Colonic mucosa (tissue), 4 donors: ENCODE measurements around the gene ZFPM1. TPM values are rescaled to one million over a fixed set of nuclear protein-coding genes. Genes with fewer than 3 reads are reported as not detected.
"Not testable (repeated sequence)": the region's sequence is repeated elsewhere in the genome, so short reads cannot be mapped to it uniquely, and the experiment has no call there.

Experiments
- DNase-seq: peaks from one replicate; pipeline ENCODE4 v3.0.0-alpha.2; 2020
- H3K27ac ChIP-seq: fragments of 200-600 bp; one replicate; pipeline ENCODE4 v1.8.0; 2021
- H3K27me3 ChIP-seq: fragments of 200-600 bp; one replicate; pipeline ENCODE4 v1.8.0; 2021
- H3K36me3 ChIP-seq: fragments of 200-600 bp; one replicate; pipeline ENCODE4 v1.8.0; 2021
- H3K4me1 ChIP-seq: fragments of 200-600 bp; one replicate; pipeline ENCODE4 v1.8.0; 2021; ENCODE audit warnings: mild to moderate bottlenecking
- H3K4me3 ChIP-seq: fragments of 200-600 bp; one replicate; pipeline ENCODE4 v1.8.0; 2021
- H3K9ac ChIP-seq, 2 donors: one replicate each; pipeline ENCODE4 v1.7.0; 2013; ENCODE audit warnings: control low read depth in 2 of 2, low read depth in 2 of 2, low read length in 2 of 2
- H3K9me3 ChIP-seq: fragments of 200-600 bp; one replicate; pipeline ENCODE4 v1.8.0; 2021
- intact Hi-C: fragments of 100-400 bp; cut with DNase I; formaldehyde crosslinking; loops from one replicate; pipeline ENCODE4 v1.14.1; 2022
- total RNA-seq, 2 donors: library from RNA; stranded (reverse); fragmentation: NEBNext Ultra II Directional in 1 of 2; extraction: Animal tissue kit (Norgen Biotek cat#: 25700) in 1 of 2; gene quantifications; one replicate each; pipeline ENCODE4 v1.2.1, GENCODE V29; 2021
- TF ChIP-seq, protein P1 (sequence below): fragments of 200-600 bp; IDR thresholded peaks from one replicate; pipeline ENCODE4 v1.8.0; 2022; ENCODE audit warnings: antibody characterized with exemption, mild to moderate bottlenecking
- donor health status: healthy.
- donor health status: DM: no; HTN: no; CAD: no.
- donor health status: DM: no; HTN: no; CAD: no.

Gene ZFPM1
- total RNA-seq, 2 donors from 2014 or later, result 6.6 to 12.5 TPM

DNA sequence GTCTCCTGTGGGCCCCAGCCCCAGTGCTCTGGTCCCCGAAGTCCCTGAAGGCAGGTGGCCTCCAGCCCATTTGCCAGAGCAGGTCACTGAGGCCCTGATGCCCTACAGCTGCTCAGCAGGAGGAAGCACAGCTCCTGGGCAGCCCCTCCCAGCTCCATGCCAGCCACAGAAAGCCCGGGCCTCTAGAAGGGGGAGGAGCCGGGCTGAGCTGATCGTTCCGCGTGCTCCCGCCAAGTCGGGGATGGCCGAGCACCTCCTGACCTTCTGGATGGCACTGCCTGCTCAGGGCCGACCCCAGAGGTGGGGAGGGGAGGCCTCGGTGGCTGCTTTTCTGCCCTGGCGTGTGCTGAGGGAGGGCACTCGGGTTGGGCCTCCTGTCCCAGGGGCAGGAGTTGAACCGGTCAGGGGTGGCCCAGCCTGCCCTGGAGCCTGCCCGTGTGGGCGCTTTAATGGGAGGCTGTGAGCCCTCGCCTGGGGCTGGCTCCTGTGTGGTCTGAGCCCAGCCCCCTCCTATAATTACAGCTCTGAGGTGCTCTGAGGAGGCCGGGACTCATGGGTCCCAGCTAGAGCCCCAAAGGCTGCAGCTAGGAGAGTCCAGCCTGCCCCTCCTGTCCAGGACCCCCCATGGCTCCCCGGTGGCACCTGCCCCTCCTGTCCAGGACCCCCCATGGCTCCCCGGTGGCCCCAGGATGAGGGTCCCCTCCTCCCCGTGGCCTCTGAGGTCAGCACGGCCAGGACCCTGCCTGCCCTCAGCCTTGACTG lies 29.7 kb downstream of the ZFPM1 start:
- no peak overlapping the region for H3K27ac ChIP-seq
- H3K4me1 ChIP-seq, result peaks cover 10% of the 10 kb centered on the region
- intact Hi-C loops, result no loop called here
- H3K4me3 ChIP-seq, result no peak overlapping the region
- DNase-seq, result no peak
- H3K9ac ChIP-seq, result no peak overlapping the region
- TF ChIP-seq, protein P1, sequence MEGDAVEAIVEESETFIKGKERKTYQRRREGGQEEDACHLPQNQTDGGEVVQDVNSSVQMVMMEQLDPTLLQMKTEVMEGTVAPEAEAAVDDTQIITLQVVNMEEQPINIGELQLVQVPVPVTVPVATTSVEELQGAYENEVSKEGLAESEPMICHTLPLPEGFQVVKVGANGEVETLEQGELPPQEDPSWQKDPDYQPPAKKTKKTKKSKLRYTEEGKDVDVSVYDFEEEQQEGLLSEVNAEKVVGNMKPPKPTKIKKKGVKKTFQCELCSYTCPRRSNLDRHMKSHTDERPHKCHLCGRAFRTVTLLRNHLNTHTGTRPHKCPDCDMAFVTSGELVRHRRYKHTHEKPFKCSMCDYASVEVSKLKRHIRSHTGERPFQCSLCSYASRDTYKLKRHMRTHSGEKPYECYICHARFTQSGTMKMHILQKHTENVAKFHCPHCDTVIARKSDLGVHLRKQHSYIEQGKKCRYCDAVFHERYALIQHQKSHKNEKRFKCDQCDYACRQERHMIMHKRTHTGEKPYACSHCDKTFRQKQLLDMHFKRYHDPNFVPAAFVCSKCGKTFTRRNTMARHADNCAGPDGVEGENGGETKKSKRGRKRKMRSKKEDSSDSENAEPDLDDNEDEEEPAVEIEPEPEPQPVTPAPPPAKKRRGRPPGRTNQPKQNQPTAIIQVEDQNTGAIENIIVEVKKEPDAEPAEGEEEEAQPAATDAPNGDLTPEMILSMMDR, result no peak
- H3K9me3 ChIP-seq, result no peaks in the 10 kb centered on the region
- no peaks in the 10 kb centered on the region for H3K27me3 ChIP-seq
- no peaks in the 10 kb centered on the region for H3K36me3 ChIP-seq

DNA sequence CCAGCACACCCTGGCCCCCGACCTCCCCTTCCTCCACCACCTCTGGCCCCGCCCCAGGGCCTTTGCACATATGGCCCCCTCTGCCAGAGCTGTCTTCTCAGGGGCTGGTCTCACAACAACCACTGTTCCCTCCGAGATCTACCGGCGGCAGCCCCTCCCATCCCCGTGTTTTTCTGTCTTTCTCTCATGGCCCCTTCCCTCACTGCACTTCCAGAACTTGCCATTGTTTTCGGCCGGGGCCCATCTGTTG lies 30.2 kb downstream of the ZFPM1 start:
- Histone ChIP-seq H3K9ac (no peak overlapping the region), H3K36me3 (no peaks in the 10 kb centered on the region), H3K9me3 (no peaks in the 10 kb centered on the region), H3K4me1 (peaks cover 11% of the 10 kb centered on the region), H3K27ac (no peak overlapping the region), H3K27me3 (no peaks in the 10 kb centered on the region), H3K4me3 (no peak overlapping the region)
- no peak for DNase-seq
- intact Hi-C loops, result no loop called here
- TF ChIP-seq, protein P1, result no peak

DNA sequence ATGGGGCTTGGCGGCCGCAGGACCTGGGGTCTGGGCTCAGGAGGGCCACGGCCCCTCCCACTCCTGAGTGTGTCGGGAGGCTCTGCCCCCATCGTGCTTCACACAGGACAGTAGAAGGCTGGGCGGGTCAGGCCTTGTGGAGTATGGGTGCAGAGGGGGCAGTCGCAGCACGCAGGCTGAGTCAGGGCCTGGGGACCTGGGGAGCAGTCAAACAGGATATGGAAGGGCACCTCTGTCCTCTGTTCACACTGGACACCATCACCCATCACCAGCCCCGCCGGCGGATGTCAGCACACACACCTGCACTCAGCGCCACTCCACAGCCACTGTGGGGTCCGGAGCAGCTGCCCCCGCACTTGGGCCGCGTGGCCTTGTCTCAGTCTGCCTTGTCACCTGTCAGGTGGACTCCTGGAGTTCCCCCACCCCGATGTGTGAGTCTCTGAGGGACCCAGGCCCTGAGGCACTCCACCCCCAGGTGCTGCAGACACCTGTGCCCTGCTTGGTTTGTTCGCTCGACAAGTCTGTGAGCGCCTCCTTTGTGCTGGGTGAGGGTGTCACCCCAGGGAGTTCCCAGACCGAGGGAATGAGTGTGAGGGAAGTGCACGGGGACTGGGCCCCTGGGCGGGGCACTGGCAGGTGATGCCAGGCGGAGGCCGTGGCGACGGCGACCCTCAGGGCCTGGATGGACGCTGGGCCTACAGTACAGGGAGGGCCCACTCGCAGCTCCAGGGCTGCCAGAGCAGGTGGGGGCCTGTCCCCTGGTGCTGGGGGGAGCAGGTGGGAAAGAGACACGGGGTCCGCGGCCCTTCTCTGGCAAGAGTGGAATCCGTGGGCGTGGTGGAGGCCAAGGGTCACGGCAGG lies 31.7 kb downstream of the ZFPM1 start:
- TF ChIP-seq, protein P1, result no peak
- Histone ChIP-seq H3K36me3 (no peaks in the 10 kb centered on the region), H3K4me1 (peaks cover 19% of the 10 kb centered on the region), H3K27ac (no peak overlapping the region), H3K27me3 (no peaks in the 10 kb centered on the region), H3K9me3 (no peaks in the 10 kb centered on the region), H3K9ac (no peak overlapping the region), H3K4me3 (no peak overlapping the region)
- no peak for DNase-seq
- intact Hi-C loops, result no loop called here

DNA sequence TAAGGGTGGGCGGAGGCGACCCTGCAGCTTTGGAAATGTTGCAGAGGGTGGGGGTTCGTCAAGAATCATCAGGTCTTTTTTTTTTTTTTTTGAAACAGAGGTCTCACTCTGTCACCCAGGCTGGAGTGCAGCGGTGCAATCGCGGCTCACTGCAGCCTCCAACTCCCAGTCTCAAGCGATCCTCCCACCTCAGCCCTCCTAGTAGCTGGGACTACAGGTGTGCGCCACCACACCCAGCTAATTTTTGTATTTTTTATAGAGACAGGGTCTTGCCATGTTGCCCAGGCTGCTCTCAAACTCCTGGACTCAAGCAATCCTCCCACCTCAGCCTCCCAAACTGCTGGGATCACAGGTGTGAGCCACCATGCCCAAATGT lies 32.3 kb downstream of the ZFPM1 start:
- H3K4me3 ChIP-seq, H3K9ac ChIP-seq, H3K9me3 ChIP-seq, intact Hi-C loops, H3K27me3 ChIP-seq, DNase-seq, H3K36me3 ChIP-seq, H3K27ac ChIP-seq: not testable (repeated sequence)
- peaks cover 19% of the 10 kb centered on the region for H3K4me1 ChIP-seq

DNA sequence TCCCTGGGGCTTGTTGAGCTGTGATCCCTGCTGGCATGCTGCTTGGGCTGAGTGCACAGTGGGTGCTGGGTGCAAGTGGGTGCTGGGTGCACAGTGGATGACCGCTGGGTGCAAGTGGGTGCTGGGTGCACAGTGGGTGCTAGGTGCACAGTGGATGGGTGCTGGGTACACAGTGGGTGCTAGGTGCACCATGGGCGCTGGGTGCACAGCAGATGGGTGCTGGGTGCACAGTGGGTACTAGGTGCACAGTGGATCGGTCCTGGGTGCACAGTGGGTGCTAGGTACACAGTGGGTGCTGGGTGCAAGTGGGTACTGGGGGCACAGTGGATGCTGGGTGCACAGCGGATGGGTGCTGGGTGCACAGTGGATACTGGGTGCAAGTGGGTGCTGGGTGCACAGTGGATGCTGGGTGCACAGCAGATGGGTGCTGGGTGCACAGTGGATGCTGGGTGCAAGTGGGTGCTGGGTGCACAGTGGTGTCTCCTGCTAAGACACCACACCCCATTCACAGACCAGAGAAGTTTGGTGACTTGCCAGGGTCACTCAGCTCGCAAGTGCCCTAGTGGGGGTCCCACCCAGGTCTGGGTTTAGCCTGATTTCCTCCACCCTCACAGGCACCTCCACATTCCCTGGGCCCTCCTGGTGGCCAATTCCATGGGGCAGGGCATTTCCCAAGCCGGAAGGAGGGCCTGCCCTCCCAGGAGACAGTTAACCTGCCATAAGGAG lies 33.5 kb downstream of the ZFPM1 start:
- Histone ChIP-seq H3K9me3 (no peaks in the 10 kb centered on the region), H3K27me3 (no peaks in the 10 kb centered on the region), H3K27ac (no peak overlapping the region), H3K4me3 (no peak overlapping the region), H3K36me3 (no peaks in the 10 kb centered on the region), H3K4me1 (peaks cover 19% of the 10 kb centered on the region), H3K9ac (peak overlapping the region in 1 of 2 donors; percentile 12)
- TF ChIP-seq, protein P1, result no peak
- intact Hi-C loops, result no loop called here
- no peak for DNase-seq
